CD4-positive, alpha-beta memory T cell (primary cell): ENCODE data around the gene BRD9. TPM values are rescaled to one million over a fixed set of nuclear protein-coding genes. Genes with fewer than 3 reads are reported as not detected.
"Not testable (repeated sequence)": the region's sequence is repeated elsewhere in the genome, so short reads cannot be mapped to it uniquely, and the experiment has no call there.

Source experiments
- CTCF ChIA-PET: fragments of 350-600 bp; sonication (Branson Sonifier 250); formaldehyde crosslinking; loops from one replicate; lab custom pipeline; 2021; ENCODE audit warnings: inconsistent platforms; ENCODE audit not compliant: partially characterized antibody; lab: Charles Lee
- POLR2A ChIA-PET: fragments of 350-600 bp; sonication (Branson Sonifier 250); formaldehyde crosslinking; loops from one replicate; lab custom pipeline; 2021; ENCODE audit not compliant: partially characterized antibody; lab: Charles Lee
- DNase-seq, 5 donors: peaks; one replicate each; pipeline versions ENCODE4 v3.0.0 to v3.0.0-alpha.2; 2020 to 2022; ENCODE audit warnings: mixed read lengths in 1 of 5
- H3K27ac ChIP-seq: one replicate; pipeline ENCODE4 v1.7.0; 2013; ENCODE audit warnings: low read depth, low read length
- H3K27me3 ChIP-seq: 2 replicates; pipeline ENCODE4 v1.7.0; 2013; ENCODE audit warnings: mild to moderate bottlenecking, low read length, moderate library complexity; ENCODE audit not compliant: insufficient read depth
- H3K36me3 ChIP-seq: 2 replicates; pipeline ENCODE4 v1.7.0; 2013; ENCODE audit warnings: mild to moderate bottlenecking, low read length, moderate library complexity; ENCODE audit not compliant: insufficient read depth
- H3K4me1 ChIP-seq: 2 replicates; pipeline ENCODE4 v1.7.0; 2013; ENCODE audit warnings: mild to moderate bottlenecking, low read length, moderate library complexity; ENCODE audit not compliant: insufficient read depth
- H3K4me3 ChIP-seq, 2 donors: one replicate each; pipeline ENCODE4 v1.7.0; 2013; ENCODE audit warnings: low read length in 2 of 2, mild to moderate bottlenecking in 1 of 2
- H3K9me3 ChIP-seq, 2 donors: one replicate each; pipeline ENCODE4 v1.7.0; 2013; ENCODE audit warnings: low read length in 2 of 2, control low read depth in 1 of 2; ENCODE audit not compliant: control insufficient read depth in 1 of 2
- H3K27ac Mint-ChIP-seq, 7 donors: one replicate each; pipeline ENCODE4 v1.8.0; 2020 to 2021; ENCODE audit warnings: mixed read lengths in 7 of 7, mild to moderate bottlenecking in 6 of 7, inconsistent platforms in 3 of 7, moderate library complexity in 3 of 7
- H3K27me3 Mint-ChIP-seq, 2 donors: one replicate each; pipeline ENCODE4 v1.8.0; 2020 to 2021; ENCODE audit warnings: mixed read lengths in 2 of 2
- H3K36me3 Mint-ChIP-seq, 2 donors: one replicate each; pipeline ENCODE4 v1.8.0; 2020 to 2021; ENCODE audit warnings: mixed read lengths in 2 of 2, inconsistent platforms in 1 of 2, mild to moderate bottlenecking in 1 of 2
- H3K4me1 Mint-ChIP-seq, 4 donors: one replicate each; pipeline ENCODE4 v1.8.0; 2020 to 2021; ENCODE audit warnings: mixed read lengths in 4 of 4, mild to moderate bottlenecking in 1 of 4
- H3K4me3 Mint-ChIP-seq, 8 donors: one replicate each; pipeline ENCODE4 v1.8.0; 2020 to 2021; ENCODE audit warnings: mixed read lengths in 8 of 8, mild to moderate bottlenecking in 7 of 8, moderate library complexity in 6 of 8, inconsistent platforms in 3 of 8
- H3K9me3 Mint-ChIP-seq, 8 donors: one replicate each; pipeline ENCODE4 v1.8.0; 2020 to 2021; ENCODE audit warnings: mixed read lengths in 8 of 8, mild to moderate bottlenecking in 5 of 8, inconsistent platforms in 3 of 8, moderate library complexity in 1 of 8
- intact Hi-C: fragments of 100-400 bp; cut with micrococcal nuclease; formaldehyde crosslinking; loops from one replicate; pipeline ENCODE4 v1.15.1; 2023
- polyA plus RNA-seq, 2 donors: library from polyadenylated mRNA; unstranded; fragments of 300-500 nt; fragmentation: Illumina TruSeq; gene quantifications; one replicate each; pipeline ENCODE4 v1.2.3, GENCODE V29; 2021
- total RNA-seq, 2 experiments: library from RNA; stranded (reverse); gene quantifications; one replicate each; pipeline ENCODE4 v1.2.3, GENCODE V29; 2021

BRD9 gene
- total and polyA plus RNA-seq, 4 experiments from 2014 or later, result 8.0 to 86.8 (median 51.3) TPM

DNA sequence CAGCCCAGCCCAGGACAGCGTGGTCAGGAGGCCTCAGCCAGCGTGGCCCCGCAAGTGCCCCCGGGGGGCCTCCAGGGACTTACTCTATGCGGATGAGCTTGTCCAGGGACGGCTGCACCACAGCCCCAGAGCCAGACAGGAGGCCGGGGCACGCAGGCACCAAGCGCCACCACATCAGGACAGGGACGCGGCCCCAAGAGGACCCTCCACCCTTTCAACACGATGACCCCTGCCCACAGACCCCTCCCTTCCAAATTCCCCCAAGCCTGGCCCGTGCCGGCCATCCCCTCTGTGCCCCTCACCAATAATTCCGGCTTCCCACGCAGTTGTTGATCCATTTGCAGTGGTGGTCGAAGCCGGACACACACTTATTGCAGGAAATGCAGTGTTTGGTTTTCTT, 45.4 kb downstream of the BRD9 start:
- H3K27ac Mint-ChIP-seq, result peak overlapping the region in 3 of 7 donors; percentile 54 to 83 (median 81)
- H3K36me3 Mint-ChIP-seq, H3K4me3 ChIP-seq, H3K4me1 ChIP-seq, H3K36me3 ChIP-seq, H3K9me3 ChIP-seq, H3K27me3 ChIP-seq, H3K27ac ChIP-seq, POLR2A ChIA-PET, H3K4me3 Mint-ChIP-seq, H3K4me1 Mint-ChIP-seq, CTCF ChIA-PET, H3K27me3 Mint-ChIP-seq, H3K9me3 Mint-ChIP-seq: not testable (repeated sequence)
- peak in 1 of 5 donors; percentile 24 for DNase-seq
- intact Hi-C loops, result loop anchor here (2.0 kb wide), 1 partner anchor 88 kb away; no protein-coding TSS in a partner anchor

DNA sequence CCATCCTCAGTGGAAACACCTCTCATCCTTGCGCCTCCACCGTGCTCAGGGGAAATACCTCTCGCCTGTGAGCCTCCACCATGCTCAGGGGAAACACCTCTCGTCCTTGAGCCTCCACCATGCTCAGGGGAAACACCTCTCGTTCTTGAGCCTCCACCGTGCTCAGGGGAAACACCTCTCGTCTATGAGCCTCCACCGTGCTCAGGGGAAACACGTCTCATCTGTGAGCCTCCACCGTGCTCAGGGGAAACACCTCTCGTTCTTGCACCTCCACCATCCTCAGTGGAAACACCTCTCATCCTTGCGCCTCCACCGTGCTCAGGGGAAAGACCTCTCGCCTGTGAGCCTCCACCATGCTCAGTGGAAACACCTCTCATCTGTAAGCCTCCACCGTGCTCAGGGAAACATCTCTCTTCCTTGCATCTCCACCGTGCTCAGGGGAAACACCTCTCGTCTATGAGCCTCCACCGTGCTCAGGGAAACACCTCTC, 46.0 kb downstream of the BRD9 start:
- H3K27me3 Mint-ChIP-seq, H3K27me3 ChIP-seq, H3K36me3 ChIP-seq, H3K4me1 ChIP-seq, POLR2A ChIA-PET, H3K27ac ChIP-seq, H3K4me1 Mint-ChIP-seq, H3K9me3 ChIP-seq, H3K36me3 Mint-ChIP-seq, H3K9me3 Mint-ChIP-seq, CTCF ChIA-PET, H3K4me3 ChIP-seq: not testable (repeated sequence)
- H3K4me3 Mint-ChIP-seq, result peak overlapping the region in 3 of 8 donors; percentile 5 to 36 (median 10)
- intact Hi-C loops, result loop anchor here (2.0 kb wide), 1 partner anchor 88 kb away; no protein-coding TSS in a partner anchor
- peak overlapping the region; percentile 5 to 83 (median 71) for H3K27ac Mint-ChIP-seq
- peak in 1 of 5 donors; percentile 83 for DNase-seq

DNA sequence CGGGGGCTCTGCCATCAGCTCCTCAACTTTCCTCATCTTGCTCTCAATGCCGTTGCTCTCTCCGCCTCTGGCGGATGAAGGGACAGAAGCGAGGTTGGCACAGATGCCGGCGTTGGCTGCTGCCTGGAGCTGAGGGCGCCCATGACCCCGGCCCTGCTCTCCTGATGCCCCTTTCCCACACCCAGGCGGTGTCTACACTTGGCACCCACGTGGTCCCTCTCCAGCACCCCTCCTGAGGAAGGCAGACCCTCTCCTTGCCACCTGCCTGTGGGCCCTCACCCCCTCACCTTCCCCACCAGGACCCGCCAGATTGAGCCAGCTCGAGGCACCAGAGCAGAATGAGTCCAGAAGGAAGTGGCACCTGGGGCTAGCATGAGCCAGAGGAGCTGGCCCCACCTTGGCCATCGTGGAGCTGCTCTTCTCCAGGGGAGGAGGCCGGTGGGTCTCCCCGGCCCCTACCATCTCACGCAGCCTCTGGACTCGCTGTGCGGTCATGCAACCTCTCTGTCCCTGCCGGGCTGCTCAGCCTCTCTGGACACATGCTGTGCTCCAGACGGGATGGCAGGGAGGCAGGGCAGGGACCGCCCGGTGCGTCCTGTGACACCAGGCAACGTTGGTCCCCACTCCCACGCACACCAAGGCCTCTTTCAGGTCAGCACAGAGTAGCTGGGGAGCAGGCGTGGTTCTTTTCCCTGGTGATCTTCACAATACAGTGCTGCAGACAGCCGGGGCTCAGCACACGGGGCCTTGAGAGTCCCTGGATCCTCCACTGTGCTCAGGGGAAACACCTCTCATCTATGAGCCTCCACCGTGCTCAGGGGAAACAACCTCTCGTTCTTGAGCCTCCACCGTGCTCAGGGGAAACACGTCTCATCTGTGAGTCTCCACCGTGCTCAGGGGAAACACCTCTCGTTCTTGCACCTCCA, 46.7 kb downstream of the BRD9 start:
- CTCF ChIA-PET, H3K36me3 ChIP-seq, H3K4me1 ChIP-seq, H3K9me3 ChIP-seq, H3K27ac ChIP-seq, H3K9me3 Mint-ChIP-seq, POLR2A ChIA-PET, H3K36me3 Mint-ChIP-seq, H3K4me1 Mint-ChIP-seq, H3K27me3 Mint-ChIP-seq, H3K27me3 ChIP-seq, H3K4me3 ChIP-seq: not testable (repeated sequence)
- DNase-seq, result peak in 1 of 5 donors; percentile 7
- intact Hi-C loops, result loop anchor here (2.0 kb wide), 1 partner anchor 87 kb away; no protein-coding TSS in a partner anchor
- H3K27ac Mint-ChIP-seq, result peak overlapping the region in 5 of 7 donors; percentile 27 to 83 (median 77)
- peak overlapping the region in 2 of 8 donors; percentile 5 to 36 for H3K4me3 Mint-ChIP-seq

DNA sequence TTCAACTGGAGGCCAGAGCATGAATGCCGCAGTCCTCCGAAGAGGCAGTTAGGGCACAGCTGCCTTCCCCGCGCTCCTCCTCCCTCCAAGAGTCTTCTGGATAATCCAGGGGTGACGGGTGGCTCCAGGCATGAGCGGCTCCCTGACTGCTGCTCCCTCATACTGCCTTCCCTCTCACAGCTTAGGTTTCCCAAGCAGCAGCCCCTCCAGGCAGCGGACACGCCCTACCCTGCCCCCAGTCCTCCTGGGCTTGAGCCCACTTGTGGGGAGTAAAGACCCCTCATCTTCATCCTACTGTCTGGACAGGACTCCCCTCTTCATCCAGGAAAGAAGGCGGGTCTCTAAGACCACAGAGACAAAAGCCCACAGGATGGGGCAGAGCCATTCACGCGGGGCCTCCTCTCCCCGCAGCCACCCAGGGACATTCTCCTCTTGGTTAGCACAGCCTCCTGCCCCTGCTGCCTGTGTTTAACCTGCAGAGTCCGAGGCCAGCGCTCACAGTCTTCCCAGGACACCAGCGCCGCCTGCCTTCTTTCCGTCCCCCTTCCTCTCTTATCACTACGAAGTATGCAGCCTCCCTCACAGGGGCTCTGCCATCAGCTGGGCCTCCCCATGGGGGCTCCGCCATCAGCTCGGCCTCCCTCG, 47.4 kb downstream of the BRD9 start:
- H3K9me3 ChIP-seq, intact Hi-C loops, H3K36me3 Mint-ChIP-seq, H3K36me3 ChIP-seq, H3K4me3 ChIP-seq, H3K4me3 Mint-ChIP-seq, H3K27me3 ChIP-seq, CTCF ChIA-PET, H3K9me3 Mint-ChIP-seq, H3K27me3 Mint-ChIP-seq, POLR2A ChIA-PET, H3K4me1 ChIP-seq, H3K4me1 Mint-ChIP-seq, H3K27ac ChIP-seq: not testable (repeated sequence)
- DNase-seq, result peak in 1 of 5 donors; percentile 5
- H3K27ac Mint-ChIP-seq, result peak overlapping the region in 2 of 7 donors; percentile 13 to 43

DNA sequence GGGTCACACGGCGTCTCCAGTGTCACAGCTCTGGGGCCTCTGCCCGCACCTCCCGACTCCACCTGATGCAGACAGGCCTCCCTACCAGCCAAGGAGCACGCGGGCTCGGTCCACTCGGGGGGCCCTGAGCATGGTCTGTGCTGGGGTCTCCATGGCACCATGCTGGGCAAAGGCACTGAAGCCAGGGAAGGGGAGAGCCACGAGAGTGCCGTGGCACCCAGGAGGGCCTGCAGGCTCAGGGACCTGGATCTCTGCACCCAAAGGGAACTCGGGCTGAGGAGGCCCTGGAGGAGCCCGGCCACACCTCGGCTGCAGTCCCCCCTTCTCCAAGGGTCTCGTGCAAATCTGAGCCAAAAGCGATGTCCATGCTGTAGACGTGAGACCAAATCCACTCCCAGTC, 48.2 kb downstream of the BRD9 start:
- H3K27me3 Mint-ChIP-seq, H3K4me1 Mint-ChIP-seq, H3K36me3 Mint-ChIP-seq, H3K27ac Mint-ChIP-seq, H3K27ac ChIP-seq, CTCF ChIA-PET, POLR2A ChIA-PET, H3K9me3 ChIP-seq, H3K4me1 ChIP-seq, H3K27me3 ChIP-seq, H3K36me3 ChIP-seq, H3K9me3 Mint-ChIP-seq, intact Hi-C loops, H3K4me3 Mint-ChIP-seq, H3K4me3 ChIP-seq: not testable (repeated sequence)
- peak in 1 of 5 donors; percentile 28 for DNase-seq

DNA sequence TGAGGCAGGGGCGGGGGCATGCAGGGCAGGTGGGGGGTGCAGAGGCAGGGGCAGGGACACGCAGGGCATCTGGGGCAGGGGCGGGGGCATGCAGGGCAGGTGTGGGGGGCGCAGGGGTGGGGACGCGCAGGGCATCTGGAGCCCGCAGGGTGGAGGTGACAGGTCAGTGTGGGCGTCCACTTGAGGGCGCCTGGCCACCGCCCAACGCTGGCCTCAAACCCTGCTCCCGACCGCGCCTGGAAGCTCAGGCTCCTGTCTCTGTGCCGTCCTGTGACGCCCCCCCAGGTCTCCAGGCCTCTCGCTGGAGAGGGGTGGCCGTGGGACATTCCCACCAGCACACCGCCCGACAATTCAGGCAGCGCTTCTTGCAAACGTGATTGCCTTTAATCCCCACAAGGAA, 48.7 kb downstream of the BRD9 start:
- H3K9me3 ChIP-seq, H3K4me1 Mint-ChIP-seq, H3K4me3 ChIP-seq, H3K36me3 Mint-ChIP-seq, H3K4me1 ChIP-seq, H3K27ac Mint-ChIP-seq, H3K27me3 ChIP-seq, H3K27me3 Mint-ChIP-seq, CTCF ChIA-PET, POLR2A ChIA-PET, H3K27ac ChIP-seq, intact Hi-C loops, H3K36me3 ChIP-seq, H3K4me3 Mint-ChIP-seq, H3K9me3 Mint-ChIP-seq: not testable (repeated sequence)
- peak in 1 of 5 donors; percentile 39 for DNase-seq

DNA sequence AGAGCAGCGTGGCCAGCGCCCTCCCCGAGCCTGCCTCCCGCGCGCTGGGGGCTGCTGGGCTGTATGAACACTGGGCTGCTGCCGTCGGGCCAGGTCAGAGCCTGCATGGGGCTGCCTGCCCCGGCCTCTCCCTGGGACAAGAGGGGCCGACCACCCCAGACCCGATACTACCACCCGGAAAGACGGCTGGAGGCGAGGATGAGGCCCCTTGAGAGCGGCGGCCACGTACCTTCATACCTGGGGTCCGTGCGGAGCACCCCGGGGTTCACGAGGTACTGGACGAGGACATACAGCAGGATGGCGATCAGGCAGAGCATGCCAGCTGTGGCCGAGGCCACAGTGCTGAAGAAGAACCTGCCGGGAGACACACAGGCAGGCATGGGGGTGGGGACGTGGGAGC, 49.2 kb downstream of the BRD9 start:
- H3K4me1 ChIP-seq, H3K27ac Mint-ChIP-seq, H3K36me3 Mint-ChIP-seq, H3K9me3 Mint-ChIP-seq, H3K27me3 ChIP-seq, H3K27me3 Mint-ChIP-seq, H3K9me3 ChIP-seq, DNase-seq, intact Hi-C loops, POLR2A ChIA-PET, H3K27ac ChIP-seq, H3K4me3 ChIP-seq, CTCF ChIA-PET, H3K4me3 Mint-ChIP-seq, H3K4me1 Mint-ChIP-seq, H3K36me3 ChIP-seq: not testable (repeated sequence)
